GM10847 (cell line): ENCODE measurements around the gene TMEM235.

ENCODE experiments used
- POLR2A ChIP-seq: IDR thresholded peaks from 2 replicates; pipeline ENCODE4 v1.6.1; 2011; ENCODE audit not compliant: insufficient read length; ENCODE audit errors: extremely low read depth

Gene TMEM235

DNA sequence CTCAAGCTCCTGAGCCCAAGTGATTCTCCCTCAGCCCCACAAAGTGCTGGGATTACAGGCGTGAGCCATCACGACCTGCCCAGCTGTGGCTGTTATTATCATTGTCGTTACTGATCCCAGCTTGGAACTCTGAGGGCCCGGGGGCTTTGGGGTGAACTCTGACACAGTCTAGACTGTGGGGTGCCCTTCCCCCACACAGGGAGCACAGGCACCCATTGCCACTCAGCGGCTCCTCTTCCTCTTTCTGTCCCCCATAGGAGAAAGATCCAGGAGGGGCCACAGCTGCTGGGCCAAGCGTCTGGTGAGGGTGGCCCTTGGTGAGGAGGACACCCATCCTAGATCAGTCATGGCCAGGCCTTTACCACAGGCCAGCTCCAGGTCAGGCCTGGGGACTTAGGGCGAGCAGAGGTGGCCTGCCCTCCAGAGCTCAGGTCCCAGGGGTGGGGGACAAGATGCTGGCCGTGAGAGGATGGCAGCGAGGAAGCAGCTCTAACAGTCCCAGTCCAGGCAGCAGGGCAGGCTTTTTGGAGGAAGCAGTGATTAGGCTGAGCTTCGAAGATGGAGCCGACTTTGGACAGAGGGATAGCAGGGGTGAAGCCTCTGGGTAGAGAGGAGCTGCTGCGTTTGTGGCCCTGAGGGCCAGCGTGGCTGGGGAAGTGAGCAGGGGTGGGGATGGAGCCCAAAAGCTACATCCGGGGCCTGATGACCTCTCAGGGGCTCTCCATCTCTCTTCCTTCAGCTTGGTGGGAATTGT, 24.7 kb downstream of the TMEM235 start:
- TF ChIP-seq POLR2A: no peak

DNA sequence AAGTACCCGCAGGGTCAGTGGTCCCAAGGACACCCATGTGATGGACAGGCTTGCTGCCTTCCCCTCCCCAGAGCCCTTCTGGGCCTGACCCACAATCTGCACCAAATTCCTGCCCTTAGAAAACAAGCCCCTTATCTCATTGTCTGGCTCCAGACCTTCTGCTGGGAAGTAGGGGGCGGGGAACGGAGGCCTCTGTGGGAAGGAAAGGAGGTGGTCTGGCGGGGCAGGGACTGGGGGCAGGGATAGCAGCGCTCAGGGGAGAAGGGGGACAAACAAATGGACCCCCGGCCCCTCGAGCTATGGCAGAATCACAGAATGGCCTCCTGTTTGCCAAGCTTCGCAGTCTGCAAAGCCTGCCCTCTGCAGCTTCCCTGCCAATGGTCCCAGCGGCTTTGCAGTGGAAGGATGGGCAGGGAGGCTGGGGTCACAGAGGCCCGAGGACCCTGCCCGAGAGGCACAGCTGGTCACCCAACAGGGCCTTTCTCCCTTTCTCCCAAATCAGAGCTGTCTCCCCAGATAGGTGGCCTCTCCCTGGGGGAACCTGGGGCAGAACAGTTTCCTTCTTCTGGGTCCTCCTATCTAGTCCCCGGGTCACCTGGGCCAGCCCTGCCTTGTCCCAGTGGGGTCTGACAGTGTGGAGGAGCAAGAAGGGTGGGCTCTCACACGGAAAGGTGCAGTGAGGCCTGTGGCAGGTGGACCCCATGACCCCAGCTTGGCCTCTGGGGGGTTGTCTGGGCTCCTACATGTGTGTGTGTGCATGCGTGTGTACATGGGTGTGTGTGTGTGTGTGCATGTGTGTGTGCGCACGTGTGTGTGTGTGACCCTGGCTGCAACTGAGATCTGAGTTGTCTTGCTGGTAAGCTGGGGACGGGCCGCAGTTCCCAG, 25.5 kb downstream of the TMEM235 start:
- TF ChIP-seq POLR2A: no peak

DNA sequence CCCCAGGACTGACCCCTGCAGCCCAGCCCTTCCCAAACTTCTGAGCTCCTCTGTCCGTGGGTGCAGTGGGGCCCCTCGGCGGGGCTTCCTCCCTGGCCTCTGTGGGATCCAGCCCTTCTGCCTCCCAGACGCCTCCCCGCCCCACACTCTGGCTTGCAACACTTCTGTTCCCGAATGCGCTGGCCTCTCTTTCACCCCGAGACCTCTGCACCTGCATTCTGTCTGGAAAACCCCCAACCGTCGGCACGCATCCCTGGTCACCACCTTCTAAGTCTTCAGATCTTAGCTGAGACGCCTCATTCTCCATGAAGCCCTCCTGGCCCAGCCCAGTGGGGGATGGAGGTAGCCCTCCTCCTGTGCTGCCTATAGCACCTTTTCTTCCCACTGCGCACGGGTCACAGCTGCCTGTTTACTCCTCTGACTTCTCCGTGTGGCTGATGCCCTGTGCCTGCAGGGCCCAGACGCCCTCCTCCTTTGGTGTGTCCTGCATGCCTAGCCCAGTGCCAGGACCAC, 26.4 kb downstream of the TMEM235 start:
- TF ChIP-seq POLR2A: no peak

DNA sequence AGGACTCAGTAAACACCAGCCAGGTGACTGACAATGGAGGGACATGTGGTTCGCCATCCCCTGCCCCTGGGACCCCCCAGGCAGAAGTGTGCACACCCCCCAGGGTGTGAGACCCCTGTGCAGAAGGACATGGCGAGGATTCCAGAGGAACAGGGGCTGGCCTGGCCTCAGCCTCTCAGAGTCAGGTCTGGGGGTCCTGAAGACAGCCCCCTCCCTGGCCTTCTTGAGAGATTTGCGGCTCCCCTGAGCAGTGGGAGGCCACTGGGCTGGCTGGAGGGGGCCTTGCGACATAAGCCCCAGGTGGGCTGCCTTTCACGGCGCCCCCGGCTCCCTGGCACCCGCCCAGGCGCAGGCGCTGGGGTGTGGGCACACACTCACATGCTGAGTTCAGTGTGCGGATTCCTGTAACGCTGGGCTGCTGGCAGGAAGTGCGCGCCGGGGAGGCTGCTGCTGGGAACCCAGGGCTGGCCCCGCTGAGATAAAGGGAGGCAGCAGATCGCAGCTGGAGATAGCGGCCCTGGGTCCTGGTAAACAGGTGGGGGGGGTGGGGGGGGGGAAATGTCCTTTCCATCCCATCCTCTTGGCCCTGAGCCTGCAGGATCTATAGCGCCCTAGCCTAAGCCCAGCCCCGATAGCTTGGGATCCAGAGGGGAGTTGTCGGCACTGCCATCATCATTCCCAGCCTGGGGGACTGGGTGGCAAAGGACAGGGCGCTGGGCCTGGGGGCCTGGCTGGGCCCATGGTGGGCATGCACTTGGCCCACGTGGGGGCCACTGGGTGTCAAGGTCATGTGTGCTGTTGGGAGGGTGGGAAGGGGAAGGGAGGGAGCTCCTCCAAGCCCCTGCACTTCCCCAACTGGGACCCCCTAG, 27.1 kb downstream of the TMEM235 start:
- TF ChIP-seq POLR2A: no peak

DNA sequence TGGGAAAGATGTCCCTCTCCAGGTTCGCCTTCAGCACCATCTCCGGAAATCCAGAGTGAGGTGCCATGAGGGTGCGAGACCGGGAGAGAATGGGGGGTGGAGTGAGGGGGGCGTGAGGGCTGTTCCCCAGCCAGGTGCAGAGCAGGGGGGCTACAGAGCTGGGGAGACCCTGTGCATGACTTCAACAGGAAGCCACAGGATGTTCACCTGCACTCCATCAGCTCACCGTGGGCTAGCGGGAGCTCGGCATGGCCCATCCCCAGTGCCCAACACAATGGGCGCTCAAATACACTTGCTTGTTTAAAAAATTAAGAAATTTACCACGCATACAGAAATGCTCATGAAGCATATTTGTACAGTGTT, 27.7 kb downstream of the TMEM235 start:
- TF ChIP-seq POLR2A: no peak

DNA sequence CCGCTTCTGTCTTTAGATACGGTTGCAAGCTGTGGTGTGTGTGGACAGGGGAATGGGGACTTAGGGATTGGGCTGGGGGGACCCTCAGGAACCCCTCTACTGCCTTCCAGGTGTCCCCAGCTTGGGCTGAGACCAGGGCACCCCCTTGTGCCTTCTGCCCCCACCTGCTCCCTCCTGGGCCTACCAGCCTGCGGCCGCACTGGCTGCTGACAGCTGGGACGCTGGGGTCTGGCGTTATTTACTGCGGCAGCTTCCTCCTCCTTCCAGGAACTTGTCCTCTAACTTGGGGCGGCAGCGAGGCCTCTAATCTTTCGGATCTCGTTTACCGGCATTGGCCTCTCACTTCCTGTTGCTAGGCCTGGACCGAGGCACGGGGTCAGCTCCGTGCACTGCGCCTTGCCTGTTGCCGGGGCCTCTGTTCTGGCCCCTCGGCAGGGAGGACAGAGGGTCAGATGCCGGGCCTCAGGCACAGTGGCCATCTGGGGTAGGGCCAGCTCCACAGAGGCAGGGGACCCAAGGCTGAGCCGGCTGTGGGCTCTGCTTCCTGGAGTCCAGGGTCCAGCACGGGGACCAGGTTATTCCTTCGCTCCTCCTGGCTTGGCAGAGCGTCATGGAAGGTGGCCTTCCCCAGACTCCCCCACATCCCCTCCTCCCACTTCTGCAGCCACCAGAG, 31.8 kb downstream of the TMEM235 start:
- no peak for TF ChIP-seq POLR2A

DNA sequence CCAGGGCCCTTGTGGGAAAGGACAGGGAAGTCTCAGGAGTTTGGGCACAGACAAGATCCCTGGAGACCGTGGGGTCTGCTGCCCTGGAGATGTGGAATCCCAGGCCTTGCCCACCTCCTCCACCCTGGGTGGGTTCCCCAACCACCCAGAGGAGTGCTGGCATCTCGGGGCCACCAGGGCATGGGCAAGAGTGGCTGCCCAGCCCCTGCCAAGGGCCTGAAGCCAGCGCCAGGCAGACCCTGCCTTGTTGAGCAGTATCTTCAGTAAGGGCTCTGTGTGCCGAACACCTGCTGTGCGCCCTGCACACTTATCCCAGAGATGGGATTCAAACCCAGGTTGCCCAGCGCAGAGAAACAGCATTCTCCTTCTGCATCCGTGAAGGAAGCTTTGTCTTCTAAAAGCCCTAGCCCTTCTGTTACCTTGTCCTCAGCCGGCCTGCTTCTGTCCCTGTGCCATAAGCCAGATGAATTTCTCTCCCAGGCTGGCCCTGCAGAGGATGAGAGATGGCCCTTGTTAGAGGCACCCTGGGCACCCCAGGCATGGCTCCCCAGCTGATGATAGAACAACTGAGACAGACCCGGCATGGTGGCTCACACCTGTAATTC, 32.4 kb downstream of the TMEM235 start:
- no peak for TF ChIP-seq POLR2A

DNA sequence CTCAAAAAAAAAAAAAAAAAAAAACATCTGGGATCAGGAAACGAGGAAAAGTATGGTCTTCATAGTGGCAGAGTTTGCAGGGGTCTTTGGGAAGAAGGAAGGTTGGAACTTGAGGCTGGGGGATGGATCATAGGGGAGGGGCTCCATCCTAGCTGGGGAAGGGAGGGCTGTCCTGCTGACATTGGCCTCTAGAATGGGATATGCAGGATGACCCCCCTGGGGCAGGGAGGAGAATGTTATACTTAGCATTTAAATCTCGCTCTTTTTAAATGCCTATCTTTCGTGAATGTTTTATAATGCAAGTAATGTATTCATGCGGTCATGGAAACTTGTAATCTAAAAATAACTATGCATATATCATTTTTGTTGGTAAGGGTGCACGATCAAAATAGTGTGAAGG, 33.2 kb downstream of the TMEM235 start:
- no peak for TF ChIP-seq POLR2A

DNA sequence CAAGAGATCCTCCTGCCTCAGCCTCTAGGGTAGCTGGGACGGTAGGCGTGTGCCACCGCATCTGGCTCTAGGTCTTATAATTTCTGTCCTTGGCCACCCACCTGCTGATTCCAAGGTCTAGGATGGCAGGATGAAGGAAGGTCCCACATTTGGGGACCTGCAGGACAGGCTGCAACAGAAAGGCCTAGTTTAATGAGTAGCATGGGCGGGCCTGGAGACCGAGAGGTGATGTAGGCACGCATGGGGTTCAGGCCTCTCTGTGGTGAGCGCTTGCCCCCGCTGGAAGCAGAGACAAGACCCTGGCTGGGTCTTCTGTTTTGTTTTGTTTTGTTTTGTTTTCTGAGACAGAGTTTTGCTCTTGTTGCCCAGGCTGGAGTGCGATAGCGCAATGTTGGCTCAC, 33.7 kb downstream of the TMEM235 start:
- no peak for TF ChIP-seq POLR2A

DNA sequence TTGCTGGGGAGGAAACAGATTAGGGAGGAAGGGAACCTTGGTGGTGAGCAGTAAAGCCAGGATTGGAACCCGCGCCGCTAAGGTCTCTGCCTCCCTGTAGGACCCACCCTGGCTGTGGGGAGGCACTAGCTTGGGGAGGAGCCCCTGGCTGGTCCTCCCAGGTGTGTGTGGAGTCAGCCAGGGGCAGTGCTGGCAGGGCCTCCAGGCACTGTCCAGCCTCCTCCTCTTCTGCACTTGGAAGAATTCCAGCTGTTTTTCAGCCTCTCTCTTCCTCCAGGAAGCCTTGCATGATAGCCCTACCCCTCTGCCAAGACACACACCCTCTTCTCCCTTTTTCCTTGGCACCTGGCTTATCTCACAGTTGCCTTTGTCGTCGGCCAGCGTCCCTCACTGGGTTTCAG, 34.8 kb downstream of the TMEM235 start:
- TF ChIP-seq POLR2A: no peak

DNA sequence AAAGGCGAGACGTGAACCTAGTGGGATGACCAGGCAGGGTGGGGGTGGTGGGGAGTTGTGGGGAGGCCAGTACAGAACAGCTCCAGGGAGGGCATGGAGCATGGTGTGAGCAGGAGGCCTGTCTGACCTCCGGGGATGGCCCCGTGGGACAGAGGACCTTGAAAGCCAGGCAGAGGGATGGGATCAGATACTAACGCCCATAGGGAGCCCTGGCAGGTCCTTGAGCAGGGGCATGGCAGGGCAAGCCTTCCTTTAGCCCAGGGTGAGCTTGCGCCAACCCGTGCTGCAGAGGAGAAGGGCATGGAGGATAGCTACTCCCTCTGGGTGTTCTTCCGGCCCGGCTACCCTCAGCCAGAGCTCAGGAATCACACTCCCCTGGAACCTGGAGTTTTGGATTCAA, 35.3 kb downstream of the TMEM235 start:
- TF ChIP-seq POLR2A: no peak

DNA sequence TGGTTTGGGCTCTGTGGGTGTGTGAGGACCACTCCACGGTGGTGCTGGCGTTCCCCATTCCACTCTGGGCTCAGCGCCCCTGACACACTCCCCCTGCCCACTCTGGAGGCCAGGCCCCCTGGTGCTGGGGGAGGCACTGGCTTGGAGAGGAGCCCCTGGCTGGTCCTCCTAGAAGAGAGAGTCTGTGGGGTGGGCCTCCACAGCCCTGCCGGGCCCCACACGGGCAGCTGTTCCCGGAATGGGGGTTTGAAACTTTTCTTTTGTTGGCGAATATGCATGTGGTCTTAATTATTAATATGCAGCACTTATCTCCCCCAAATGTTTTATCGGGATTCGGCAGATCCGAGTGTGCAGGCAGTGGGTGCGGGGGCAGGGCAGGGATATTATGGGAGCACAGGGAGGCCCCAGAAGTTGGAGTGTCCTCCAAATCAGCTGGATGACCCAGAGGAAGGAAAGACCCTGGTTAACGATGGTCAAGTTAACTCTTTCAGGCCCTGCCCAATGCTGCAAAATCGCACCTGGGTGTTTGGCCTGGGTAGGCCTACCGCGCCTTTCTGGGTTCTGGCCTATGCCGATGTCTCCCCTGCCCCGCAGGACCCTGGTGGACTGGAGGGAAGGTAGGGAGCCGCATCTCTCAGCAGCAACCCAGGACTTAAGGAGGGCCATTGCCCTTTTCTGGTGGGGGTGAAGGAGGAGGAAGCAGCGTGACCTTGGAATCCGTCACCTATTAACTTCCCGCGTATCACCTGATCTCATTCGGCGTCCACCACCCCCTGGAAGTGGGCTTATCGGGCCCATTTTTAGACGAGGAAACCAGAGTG, 36.0 kb downstream of the TMEM235 start:
- TF ChIP-seq POLR2A: no peak

DNA sequence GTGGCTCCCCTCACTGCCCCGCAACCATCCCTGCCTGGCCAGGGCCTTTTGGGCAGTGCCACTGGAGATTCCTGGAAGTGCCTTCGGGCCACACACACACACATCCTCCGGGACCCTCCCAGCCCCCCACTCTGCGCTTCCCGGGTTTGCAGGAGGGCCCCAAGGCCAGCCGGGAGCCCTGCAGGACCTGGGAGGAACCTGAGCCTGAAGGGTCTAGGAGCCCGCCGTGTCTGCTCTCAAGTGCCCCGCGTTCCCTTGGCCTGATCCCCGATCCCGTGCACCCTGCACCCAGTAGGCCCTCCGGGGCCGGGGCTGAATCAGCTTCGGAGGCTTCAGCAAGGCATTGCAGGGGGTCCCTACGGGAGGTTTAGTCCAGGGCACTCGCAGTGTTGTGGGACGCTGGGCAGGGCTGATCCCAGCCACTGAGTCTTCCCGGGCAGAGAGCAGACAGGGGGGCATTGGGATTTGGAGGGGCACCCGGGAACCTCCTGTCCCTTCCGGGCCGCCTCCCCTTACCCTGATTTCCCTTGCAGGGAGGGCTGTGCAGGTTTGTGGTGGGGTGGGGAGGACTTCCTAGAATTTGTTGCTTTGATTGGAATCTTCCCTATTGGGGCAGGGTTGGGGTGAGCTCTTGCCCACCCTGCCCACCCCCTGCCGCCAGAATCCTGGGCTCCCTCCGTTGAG, 36.9 kb downstream of the TMEM235 start:
- TF ChIP-seq POLR2A: no peak
